Smooth muscle cell (in vitro differentiated cells): ENCODE data around the gene CELF2. TPM values are rescaled to one million over a fixed set of nuclear protein-coding genes. Genes with fewer than 3 reads are reported as not detected.

Experiments used
- DNase-seq: peaks from one replicate; lab custom pipeline; 2025; ENCODE audit not compliant: unreplicated experiment; lab: John Stamatoyannopoulos, UW
- H2AFZ ChIP-seq: fragments of 200-600 bp; sonication (generic); 2 replicates; pipeline ENCODE4 v1.6.0; 2016; ENCODE audit warnings: antibody characterized with exemption, low read depth, mild to moderate bottlenecking
- H3F3A ChIP-seq: fragments of 200-600 bp; sonication (generic); 2 replicates; pipeline ENCODE4 v1.6.0; 2017; ENCODE audit warnings: antibody characterized with exemption, low read depth
- H3K27ac ChIP-seq: fragments of 200-600 bp; sonication (generic); 2 replicates; pipeline ENCODE4 v1.5.1; 2016; ENCODE audit warnings: low read depth, mild to moderate bottlenecking
- H3K27me3 ChIP-seq: fragments of 200-600 bp; sonication (generic); 2 replicates; pipeline ENCODE4 v1.6.1; 2016; ENCODE audit warnings: low read depth, mild to moderate bottlenecking
- H3K36me3 ChIP-seq: fragments of 200-600 bp; sonication (generic); 2 replicates; pipeline ENCODE4 v1.5.1; 2016; ENCODE audit warnings: low read depth
- H3K4me1 ChIP-seq: fragments of 200-600 bp; sonication (generic); 2 replicates; pipeline ENCODE4 v1.5.1; 2016; ENCODE audit warnings: low read depth
- H3K4me2 ChIP-seq: fragments of 200-600 bp; sonication (generic); 2 replicates; pipeline ENCODE4 v1.6.0; 2016; ENCODE audit warnings: mild to moderate bottlenecking
- H3K4me3 ChIP-seq: fragments of 200-600 bp; sonication (generic); 2 replicates; pipeline ENCODE4 v1.5.1; 2016; ENCODE audit warnings: mild to moderate bottlenecking
- H3K79me2 ChIP-seq: fragments of 200-600 bp; sonication (generic); 2 replicates; pipeline ENCODE4 v1.6.0; 2016; ENCODE audit warnings: low read depth, mild to moderate bottlenecking
- H3K9ac ChIP-seq: fragments of 200-600 bp; sonication (generic); 2 replicates; pipeline ENCODE4 v1.6.0; 2016; ENCODE audit warnings: low read depth
- H3K9me3 ChIP-seq: fragments of 200-600 bp; sonication (generic); replicated peaks from 2 replicates; pipeline ENCODE4 v1.5.1; 2016; ENCODE audit warnings: low read depth
- H4K20me1 ChIP-seq: fragments of 200-600 bp; sonication (generic); 2 replicates; pipeline ENCODE4 v1.6.0; 2016; ENCODE audit warnings: low read depth
- CTCF ChIP-seq: fragments of 200-600 bp; sonication (generic); IDR thresholded peaks from 2 replicates; pipeline ENCODE4 v1.5.1; 2017; ENCODE audit warnings: borderline replicate concordance, mild to moderate bottlenecking, antibody characterized with exemption; ENCODE audit not compliant: insufficient read depth, poor library complexity, severe bottlenecking
- WGBS: methylation state at CpG from one replicate; pipeline ENCODE4 v1.1.7; 2016; ENCODE audit warnings: low lambda C conversion rate; 5-methylcytosine and 5-hydroxymethylcytosine counted together
- polyA plus RNA-seq: library from polyadenylated mRNA; unstranded; fragments of >200 nt; fragmentation: Nextera tagmentation; extraction: Ambion mirVana; gene quantifications from 2 replicates; pipeline ENCODE4 v1.2.1, GENCODE V29; 2016
- total RNA-seq: library from RNA; depleted of rRNA; stranded (reverse); fragments of >200 nt; gene quantifications from 2 replicates; pipeline ENCODE4 v1.2.3, GENCODE V29; 2014

The CELF2 gene
- total and polyA plus RNA-seq, 2 experiments from 2014 or later: 3.0 to 4.7 TPM

GRCh38 chr10:11189582-11190376 lies 172.1 kb downstream of the CELF2 start:
- TF ChIP-seq CTCF: no peak

GRCh38 chr10:11191190-11191589 lies 173.5 kb downstream of the CELF2 start:
- Histone ChIP-seq H3K4me3 (no peak overlapping the region), H4K20me1 (no peaks in the 10 kb centered on the region), H2AFZ (no peak overlapping the region), H3K9me3 (no peaks in the 10 kb centered on the region), H3K4me2 (no peak overlapping the region), H3K79me2 (no peaks in the 10 kb centered on the region), H3K9ac (no peak overlapping the region), H3K27ac (no peak overlapping the region), H3K36me3 (no peaks in the 10 kb centered on the region), H3F3A (no peaks in the 10 kb centered on the region), H3K4me1 (peaks cover 15% of the 10 kb centered on the region), H3K27me3 (no peaks in the 10 kb centered on the region)
- no peak for DNase-seq
- TF ChIP-seq CTCF: no peak
- 95% methylated on average over 5 of the region's 5 CpGs for WGBS

More at GRCh38 chr10:11189582-11190376, 172.1 kb downstream of the CELF2 start:
- Histone ChIP-seq H3K79me2 (no peaks in the 10 kb centered on the region), H3K9me3 (peaks cover 5% of the 10 kb centered on the region), H3K9ac (no peak overlapping the region), H3K27ac (no peak overlapping the region), H3K4me1 (peaks cover 15% of the 10 kb centered on the region), H3K27me3 (no peaks in the 10 kb centered on the region), H4K20me1 (no peaks in the 10 kb centered on the region), H3K4me3 (no peak overlapping the region), H3K36me3 (no peaks in the 10 kb centered on the region), H3F3A (no peaks in the 10 kb centered on the region), H2AFZ (no peak overlapping the region), H3K4me2 (no peak overlapping the region)
- WGBS: 56% methylated on average over 6 of the region's 6 CpGs
- no peak for DNase-seq

GRCh38 chr10:11191678-11192077 lies 174.0 kb downstream of the CELF2 start:
- H3K9ac ChIP-seq: no peak overlapping the region

More at GRCh38 chr10:11191678-11192077, 174.0 kb downstream of the CELF2 start:
- DNase-seq: no peak
- no peak overlapping the region for H3K27ac ChIP-seq
- no peaks in the 10 kb centered on the region for H3K79me2 ChIP-seq
- no peaks in the 10 kb centered on the region for H3K9me3 ChIP-seq
- H2AFZ ChIP-seq: no peak overlapping the region
- H3K36me3 ChIP-seq: no peaks in the 10 kb centered on the region
- no peak overlapping the region for H3K4me2 ChIP-seq
- no peaks in the 10 kb centered on the region for H3F3A ChIP-seq
- no peaks in the 10 kb centered on the region for H3K27me3 ChIP-seq
- no peak for TF ChIP-seq CTCF
- H3K4me1 ChIP-seq: peaks cover 15% of the 10 kb centered on the region
- WGBS: 91% methylated on average over 5 of the region's 5 CpGs
- H4K20me1 ChIP-seq: no peaks in the 10 kb centered on the region
- H3K4me3 ChIP-seq: no peak overlapping the region
